LNCAP (cell line): ENCODE results near the gene PRPH2.

Source experiments
- CTCF ChIP-seq: fragments of 450-650 bp; IDR thresholded peaks from 2 replicates; pipeline ENCODE4 v1.5.1; 2017; ENCODE audit warnings: mild to moderate bottlenecking

Gene PRPH2

GRCh38 chr6:42704251-42704936, 18.0 kb downstream of the PRPH2 start:
- TF ChIP-seq CTCF, result no peak

- no peak for TF ChIP-seq CTCF
Observed at GRCh38 chr6:42702200-42702599, 20.2 kb downstream of the PRPH2 start.

GRCh38 chr6:42698217-42698616, 24.2 kb downstream of the PRPH2 start:
- TF ChIP-seq CTCF, result no peak

GRCh38 chr6:42697268-42697655, 25.1 kb downstream of the PRPH2 start:
- no peak for TF ChIP-seq CTCF

GRCh38 chr6:42696526-42697267, 25.7 kb downstream of the PRPH2 start:
- TF ChIP-seq CTCF, result no peak

GRCh38 chr6:42694586-42694985, 27.8 kb downstream of the PRPH2 start:
- no peak for TF ChIP-seq CTCF

GRCh38 chr6:42693725-42694323, 28.6 kb downstream of the PRPH2 start:
- no peak for TF ChIP-seq CTCF
